GM12878 (cell line): ENCODE data around the gene PRR7. TPM values are rescaled to one million over a fixed set of nuclear protein-coding genes. Genes with fewer than 3 reads are reported as not detected.

Experiments used
- CBFB ChIP-seq: IDR thresholded peaks from 2 replicates; pipeline ENCODE4 v1.6.1; 2016; ENCODE audit warnings: antibody characterized with exemption, low read depth
- CHD2 ChIP-seq: IDR thresholded peaks from 2 replicates; pipeline ENCODE4 v1.6.1; 2011; ENCODE audit warnings: low read depth, low read length, improper control_type of control experiment, borderline replicate concordance
- CREM ChIP-seq: IDR thresholded peaks from 2 replicates; pipeline ENCODE4 v1.6.1; 2014; ENCODE audit warnings: antibody characterized with exemption, low read depth
- ETV6 ChIP-seq, 2 experiments: fragments of 450-650 bp in 1 of 2; IDR thresholded peaks in 1 of 2; conservative IDR thresholded peaks in 1 of 2; 2 replicates each; pipeline ENCODE4 v1.6.1; 2014; ENCODE audit warnings: antibody characterized with exemption in 1 of 2, borderline replicate concordance in 1 of 2, low read depth in 1 of 2, mild to moderate bottlenecking in 1 of 2, moderate library complexity in 1 of 2
- HDAC6 ChIP-seq: fragments of 200-600 bp; sonication (generic); IDR thresholded peaks from one replicate; pipeline ENCODE4 v1.8.0; 2017; ENCODE audit warnings: antibody characterized with exemption; ENCODE audit not compliant: unreplicated experiment
- HDGF ChIP-seq: fragments of 450-650 bp; IDR thresholded peaks from 2 replicates; pipeline ENCODE4 v1.6.1; 2016; ENCODE audit warnings: antibody characterized with exemption
- JUND ChIP-seq: IDR thresholded peaks from 2 replicates; pipeline ENCODE4 v1.6.1; 2012; ENCODE audit warnings: low read depth, mild to moderate bottlenecking, low read length, improper control_type of control experiment, moderate library complexity
- MYC ChIP-seq: IDR thresholded peaks from 2 replicates; pipeline ENCODE4 v1.6.1; 2011; ENCODE audit warnings: mild to moderate bottlenecking, low read length, moderate library complexity, inconsistent platforms; ENCODE audit not compliant: insufficient read depth, insufficient replicate concordance, insufficient read length, severe bottlenecking
- NR2C1 ChIP-seq: fragments of 450-650 bp; IDR thresholded peaks from 2 replicates; pipeline ENCODE4 v1.6.1; 2017; ENCODE audit warnings: antibody characterized with exemption, mild to moderate bottlenecking, moderate library complexity
- SMC3 ChIP-seq: IDR thresholded peaks from 2 replicates; pipeline ENCODE4 v1.6.1; 2011; ENCODE audit warnings: low read length, improper control_type of control experiment, borderline replicate concordance
- TAF1 ChIP-seq: IDR thresholded peaks from 2 replicates; pipeline ENCODE4 v1.6.1; 2011; ENCODE audit warnings: mild to moderate bottlenecking, low read depth, low read length, borderline replicate concordance
- TBL1XR1 ChIP-seq: IDR thresholded peaks from 2 replicates; pipeline ENCODE4 v1.6.1; 2012; ENCODE audit warnings: low read depth, low read length, improper control_type of control experiment
- YY1 ChIP-seq: IDR thresholded peaks from 2 replicates; pipeline ENCODE4 v1.6.1; 2011; ENCODE audit warnings: low read depth, mild to moderate bottlenecking, low read length
- polyA plus RNA-seq, 11 experiments: library from polyadenylated mRNA; depleted of rRNA in 4 of 11; unstranded in 6 of 11; stranded (reverse) in 5 of 11; fragments of >200 nt; fragmentation: Nextera tagmentation in 4 of 11; fragmentation: Illumina TruSeq in 1 of 11; extraction: Ambion mirVana in 4 of 11; extraction: Trizol in 1 of 11; gene quantifications; 1 replicate in 1 of 11; 2 replicates in 10 of 11; pipeline versions ENCODE4 v1.2.1 to v1.2.3, GENCODE V29; 2011 to 2016; ENCODE audit warnings: inconsistent platforms in 2 of 11, missing spikeins in 2 of 11, low read depth in 1 of 11
- total RNA-seq, 4 experiments: library from RNA; depleted of rRNA in 3 of 4; stranded (reverse); fragments of >200 nt in 3 of 4; fragmentation: Illumina TruSeq in 1 of 4; extraction: Trizol in 1 of 4; gene quantifications; 2 replicates each; pipeline versions ENCODE4 v1.2.1 to v1.2.3, GENCODE V29; 2013 to 2021
- TF ChIP-seq, protein P1 (sequence below): fragments of 450-650 bp; IDR thresholded peaks from 2 replicates; pipeline ENCODE4 v1.6.1; 2016; ENCODE audit warnings: mild to moderate bottlenecking, moderate library complexity, borderline replicate concordance
- TF ChIP-seq, protein P2 (sequence below): fragments of 450-650 bp; IDR thresholded peaks from 2 replicates; pipeline ENCODE4 v1.6.1; 2016; ENCODE audit warnings: mild to moderate bottlenecking
- TF ChIP-seq, protein P3 (sequence below): IDR thresholded peaks from 2 replicates; pipeline ENCODE4 v1.6.1; 2012; ENCODE audit warnings: low read depth, low read length, improper control_type of control experiment
- TF ChIP-seq, protein P4 (sequence below): fragments of 450-650 bp; IDR thresholded peaks from 2 replicates; pipeline ENCODE4 v1.6.1; 2017; ENCODE audit warnings: mild to moderate bottlenecking, moderate library complexity

PRR7 gene
- total and polyA plus RNA-seq, 10 of the 15 experiments (the other 5 are each of a cell fraction or from before 2014, with no cell fraction given) = 0.09 to 18.8 (median 4.6) TPM; not detected in 2

DNA sequence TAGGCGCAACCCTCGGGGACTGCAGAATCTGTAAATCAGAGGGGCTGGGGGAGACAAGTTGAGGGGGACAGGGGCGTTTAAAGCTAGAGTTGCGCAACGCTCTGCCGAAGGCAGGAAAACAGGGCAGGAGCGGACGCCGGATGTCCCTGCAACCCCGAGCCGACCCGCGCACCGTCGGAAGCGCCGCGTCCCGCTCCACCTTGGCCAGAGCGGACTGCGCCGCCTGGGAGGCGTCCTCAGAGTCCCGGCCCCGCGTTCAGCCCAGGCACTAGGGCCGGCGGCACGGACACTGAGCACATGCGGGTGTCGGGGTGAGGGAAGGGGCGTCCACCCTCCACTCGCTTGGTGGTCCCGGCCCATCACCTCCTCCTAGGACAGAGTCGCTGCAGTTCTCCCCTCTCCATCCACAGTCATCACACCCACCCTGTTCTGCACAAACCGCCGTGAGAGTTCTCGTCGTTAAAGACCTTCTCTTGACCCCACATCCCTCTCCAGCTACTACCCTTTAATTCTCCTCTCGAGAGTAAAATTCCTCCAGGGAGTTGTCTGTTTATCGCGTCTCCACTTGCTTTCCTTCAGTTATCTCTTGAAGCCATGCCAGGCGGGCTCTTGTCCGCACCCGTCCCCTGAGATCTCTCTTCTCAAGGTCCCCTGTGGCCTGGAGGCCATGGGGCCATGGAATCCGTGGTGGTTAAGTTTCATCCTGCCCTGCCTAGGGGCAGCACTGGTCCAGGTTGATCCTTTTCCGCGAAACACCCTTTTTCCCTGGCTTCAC is 51.6 kb downstream of the PRR7 start (continued):
- TF ChIP-seq MYC (no peak), ETV6 (conservative IDR thresholded peaks at IDR 0.05 in 1 of 2, IDR thresholded peaks at IDR 0.05 in 1 of 2; ENCODE audit: borderline replicate concordance in 1 of 2, low read depth in 1 of 2) (no peak), CBFB (no peak), HDGF (no peak), HDAC6 (no peak), YY1 (no peak), NR2C1 (no peak), SMC3 (no peak), CHD2 (no peak), TAF1 (no peak), CREM (no peak), JUND (no peak), TBL1XR1 (no peak)
- TF ChIP-seq, protein P1, sequence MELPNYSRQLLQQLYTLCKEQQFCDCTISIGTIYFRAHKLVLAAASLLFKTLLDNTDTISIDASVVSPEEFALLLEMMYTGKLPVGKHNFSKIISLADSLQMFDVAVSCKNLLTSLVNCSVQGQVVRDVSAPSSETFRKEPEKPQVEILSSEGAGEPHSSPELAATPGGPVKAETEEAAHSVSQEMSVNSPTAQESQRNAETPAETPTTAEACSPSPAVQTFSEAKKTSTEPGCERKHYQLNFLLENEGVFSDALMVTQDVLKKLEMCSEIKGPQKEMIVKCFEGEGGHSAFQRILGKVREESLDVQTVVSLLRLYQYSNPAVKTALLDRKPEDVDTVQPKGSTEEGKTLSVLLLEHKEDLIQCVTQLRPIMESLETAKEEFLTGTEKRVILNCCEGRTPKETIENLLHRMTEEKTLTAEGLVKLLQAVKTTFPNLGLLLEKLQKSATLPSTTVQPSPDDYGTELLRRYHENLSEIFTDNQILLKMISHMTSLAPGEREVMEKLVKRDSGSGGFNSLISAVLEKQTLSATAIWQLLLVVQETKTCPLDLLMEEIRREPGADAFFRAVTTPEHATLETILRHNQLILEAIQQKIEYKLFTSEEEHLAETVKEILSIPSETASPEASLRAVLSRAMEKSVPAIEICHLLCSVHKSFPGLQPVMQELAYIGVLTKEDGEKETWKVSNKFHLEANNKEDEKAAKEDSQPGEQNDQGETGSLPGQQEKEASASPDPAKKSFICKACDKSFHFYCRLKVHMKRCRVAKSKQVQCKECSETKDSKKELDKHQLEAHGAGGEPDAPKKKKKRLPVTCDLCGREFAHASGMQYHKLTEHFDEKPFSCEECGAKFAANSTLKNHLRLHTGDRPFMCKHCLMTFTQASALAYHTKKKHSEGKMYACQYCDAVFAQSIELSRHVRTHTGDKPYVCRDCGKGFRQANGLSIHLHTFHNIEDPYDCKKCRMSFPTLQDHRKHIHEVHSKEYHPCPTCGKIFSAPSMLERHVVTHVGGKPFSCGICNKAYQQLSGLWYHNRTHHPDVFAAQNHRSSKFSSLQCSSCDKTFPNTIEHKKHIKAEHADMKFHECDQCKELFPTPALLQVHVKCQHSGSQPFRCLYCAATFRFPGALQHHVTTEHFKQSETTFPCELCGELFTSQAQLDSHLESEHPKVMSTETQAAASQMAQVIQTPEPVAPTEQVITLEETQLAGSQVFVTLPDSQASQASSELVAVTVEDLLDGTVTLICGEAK = no peak
- TF ChIP-seq, protein P2, sequence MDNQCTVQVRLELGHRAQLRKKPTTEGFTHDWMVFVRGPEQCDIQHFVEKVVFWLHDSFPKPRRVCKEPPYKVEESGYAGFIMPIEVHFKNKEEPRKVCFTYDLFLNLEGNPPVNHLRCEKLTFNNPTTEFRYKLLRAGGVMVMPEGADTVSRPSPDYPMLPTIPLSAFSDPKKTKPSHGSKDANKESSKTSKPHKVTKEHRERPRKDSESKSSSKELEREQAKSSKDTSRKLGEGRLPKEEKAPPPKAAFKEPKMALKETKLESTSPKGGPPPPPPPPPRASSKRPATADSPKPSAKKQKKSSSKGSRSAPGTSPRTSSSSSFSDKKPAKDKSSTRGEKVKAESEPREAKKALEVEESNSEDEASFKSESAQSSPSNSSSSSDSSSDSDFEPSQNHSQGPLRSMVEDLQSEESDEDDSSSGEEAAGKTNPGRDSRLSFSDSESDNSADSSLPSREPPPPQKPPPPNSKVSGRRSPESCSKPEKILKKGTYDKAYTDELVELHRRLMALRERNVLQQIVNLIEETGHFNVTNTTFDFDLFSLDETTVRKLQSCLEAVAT = no peak
- TF ChIP-seq, protein P3, sequence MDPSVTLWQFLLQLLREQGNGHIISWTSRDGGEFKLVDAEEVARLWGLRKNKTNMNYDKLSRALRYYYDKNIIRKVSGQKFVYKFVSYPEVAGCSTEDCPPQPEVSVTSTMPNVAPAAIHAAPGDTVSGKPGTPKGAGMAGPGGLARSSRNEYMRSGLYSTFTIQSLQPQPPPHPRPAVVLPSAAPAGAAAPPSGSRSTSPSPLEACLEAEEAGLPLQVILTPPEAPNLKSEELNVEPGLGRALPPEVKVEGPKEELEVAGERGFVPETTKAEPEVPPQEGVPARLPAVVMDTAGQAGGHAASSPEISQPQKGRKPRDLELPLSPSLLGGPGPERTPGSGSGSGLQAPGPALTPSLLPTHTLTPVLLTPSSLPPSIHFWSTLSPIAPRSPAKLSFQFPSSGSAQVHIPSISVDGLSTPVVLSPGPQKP = no peak
- TF ChIP-seq, protein P4, sequence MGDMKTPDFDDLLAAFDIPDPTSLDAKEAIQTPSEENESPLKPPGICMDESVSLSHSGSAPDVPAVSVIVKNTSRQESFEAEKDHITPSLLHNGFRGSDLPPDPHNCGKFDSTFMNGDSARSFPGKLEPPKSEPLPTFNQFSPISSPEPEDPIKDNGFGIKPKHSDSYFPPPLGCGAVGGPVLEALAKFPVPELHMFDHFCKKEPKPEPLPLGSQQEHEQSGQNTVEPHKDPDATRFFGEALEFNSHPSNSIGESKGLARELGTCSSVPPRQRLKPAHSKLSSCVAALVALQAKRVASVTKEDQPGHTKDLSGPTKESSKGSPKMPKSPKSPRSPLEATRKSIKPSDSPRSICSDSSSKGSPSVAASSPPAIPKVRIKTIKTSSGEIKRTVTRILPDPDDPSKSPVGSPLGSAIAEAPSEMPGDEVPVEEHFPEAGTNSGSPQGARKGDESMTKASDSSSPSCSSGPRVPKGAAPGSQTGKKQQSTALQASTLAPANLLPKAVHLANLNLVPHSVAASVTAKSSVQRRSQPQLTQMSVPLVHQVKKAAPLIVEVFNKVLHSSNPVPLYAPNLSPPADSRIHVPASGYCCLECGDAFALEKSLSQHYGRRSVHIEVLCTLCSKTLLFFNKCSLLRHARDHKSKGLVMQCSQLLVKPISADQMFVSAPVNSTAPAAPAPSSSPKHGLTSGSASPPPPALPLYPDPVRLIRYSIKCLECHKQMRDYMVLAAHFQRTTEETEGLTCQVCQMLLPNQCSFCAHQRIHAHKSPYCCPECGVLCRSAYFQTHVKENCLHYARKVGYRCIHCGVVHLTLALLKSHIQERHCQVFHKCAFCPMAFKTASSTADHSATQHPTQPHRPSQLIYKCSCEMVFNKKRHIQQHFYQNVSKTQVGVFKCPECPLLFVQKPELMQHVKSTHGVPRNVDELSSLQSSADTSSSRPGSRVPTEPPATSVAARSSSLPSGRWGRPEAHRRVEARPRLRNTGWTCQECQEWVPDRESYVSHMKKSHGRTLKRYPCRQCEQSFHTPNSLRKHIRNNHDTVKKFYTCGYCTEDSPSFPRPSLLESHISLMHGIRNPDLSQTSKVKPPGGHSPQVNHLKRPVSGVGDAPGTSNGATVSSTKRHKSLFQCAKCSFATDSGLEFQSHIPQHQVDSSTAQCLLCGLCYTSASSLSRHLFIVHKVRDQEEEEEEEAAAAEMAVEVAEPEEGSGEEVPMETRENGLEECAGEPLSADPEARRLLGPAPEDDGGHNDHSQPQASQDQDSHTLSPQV = no peak
